Body of pancreas (tissue), 4 donors: ENCODE results near the gene TTLL10. TPM values are rescaled to one million over a fixed set of nuclear protein-coding genes. Genes with fewer than 3 reads are reported as not detected.

Source experiments
- ATAC-seq: fragments of 150-250 bp; one replicate; pipeline ENCODE4 v1.9.1; 2016
- DNase-seq, 4 donors: peaks; one replicate each; pipeline ENCODE4 v3.0.0-alpha.2; 2019
- H3K27ac ChIP-seq, 4 donors: fragments of 200-600 bp; sonication (generic); 1 replicate in 3 of 4; 2 replicates in 1 of 4; pipeline versions ENCODE4 v1.5.1 to v1.6.1; 2016 to 2019; ENCODE audit warnings: mild to moderate bottlenecking in 1 of 4, mixed read lengths in 1 of 4, moderate library complexity in 1 of 4
- H3K27me3 ChIP-seq, 2 donors: fragments of 200-600 bp; sonication (generic); one replicate each; pipeline ENCODE4 v1.6.0; 2016; ENCODE audit warnings: mild to moderate bottlenecking in 1 of 2
- H3K36me3 ChIP-seq, 2 donors: fragments of 200-600 bp; sonication (generic); replicated peaks in 1 of 2; 2 replicates each; pipeline ENCODE4 v1.5.1; 2016; ENCODE audit warnings: low read depth in 2 of 2; ENCODE audit not compliant: insufficient read depth in 1 of 2
- H3K4me1 ChIP-seq: fragments of 200-600 bp; sonication (generic); one replicate; pipeline ENCODE4 v1.6.0; 2016
- H3K4me3 ChIP-seq, 2 donors: fragments of 200-600 bp; sonication (generic); 1 replicate in 1 of 2; 2 replicates in 1 of 2; pipeline ENCODE4 v1.5.1; 2016 to 2019
- H3K9me3 ChIP-seq, 3 donors: fragments of 200-600 bp; sonication (generic); 1 replicate in 2 of 3; 2 replicates in 1 of 3; pipeline ENCODE4 v1.5.1; 2016
- POLR2A ChIP-seq, 3 donors: fragments of 450-650 bp; IDR thresholded peaks; one replicate each; pipeline ENCODE4 v1.6.1; 2016; ENCODE audit warnings: antibody characterized with exemption in 3 of 3, mild to moderate bottlenecking in 2 of 3
- WGBS, 2 donors: methylation state at CpG; one replicate each; pipeline ENCODE4 v1.1.5; 2017; 5-methylcytosine and 5-hydroxymethylcytosine counted together
- intact Hi-C: fragments of 100-400 bp; cut with DNase I; formaldehyde crosslinking; loops from one replicate; pipeline ENCODE4 v1.15.1; 2023
- total RNA-seq, 2 donors: library from RNA; depleted of rRNA; stranded (reverse); fragments of >200 nt; gene quantifications; one replicate each; pipeline ENCODE4 v1.1.0, GENCODE V29; 2016
- TF ChIP-seq, protein P1 (sequence below), 7 experiments: fragments of 450-650 bp in 4 of 7; fragments of 200-600 bp in 3 of 7; sonication (generic) in 3 of 7; IDR thresholded peaks; one replicate each; pipeline ENCODE4 v1.5.1; 2016 to 2019; ENCODE audit warnings: antibody characterized with exemption in 7 of 7

TTLL10 gene
- total RNA-seq, 2 donors from 2014 or later = 0.66 to 0.78 TPM

DNA sequence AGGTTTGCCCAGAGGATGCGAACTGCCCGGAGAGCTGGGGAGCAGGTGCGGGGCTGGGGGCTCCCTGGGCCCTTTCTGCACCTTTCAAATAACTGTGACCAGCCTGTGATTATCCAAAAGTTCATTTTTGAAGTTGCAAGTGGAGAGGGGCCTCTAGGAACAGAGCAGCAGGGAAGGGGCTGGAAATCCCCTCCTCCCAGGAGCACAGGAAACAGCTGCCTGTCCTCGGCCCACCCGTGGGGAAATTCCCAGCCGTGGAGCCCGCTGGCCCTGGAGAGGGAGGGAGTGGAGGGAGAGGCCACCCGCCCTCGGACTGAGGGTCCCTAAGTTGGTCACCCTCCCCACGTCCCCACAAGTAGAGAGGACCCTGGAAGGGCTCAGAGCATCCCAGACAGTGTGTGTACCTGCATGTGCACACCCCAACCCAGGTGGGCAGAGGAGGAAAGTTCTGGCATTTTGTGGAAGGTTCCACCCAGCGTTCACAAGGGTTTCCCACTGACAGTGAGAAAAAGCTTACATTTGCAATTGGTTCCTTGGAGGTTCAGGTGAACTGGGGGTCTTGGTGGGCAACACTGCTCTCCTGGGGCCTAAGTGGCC lies 41.5 kb downstream of the TTLL10 start:
- no peak for ATAC-seq
- H3K27ac ChIP-seq = no peak overlapping the region
- H3K36me3 ChIP-seq = peaks cover 0 to 2% of the 10 kb centered on the region in 2 donors
- no peaks in the 10 kb centered on the region for H3K4me1 ChIP-seq
- intact Hi-C loops = no loop called here
- no peak for TF ChIP-seq POLR2A (IDR thresholded peaks at IDR 0.05)
- TF ChIP-seq, protein P1, sequence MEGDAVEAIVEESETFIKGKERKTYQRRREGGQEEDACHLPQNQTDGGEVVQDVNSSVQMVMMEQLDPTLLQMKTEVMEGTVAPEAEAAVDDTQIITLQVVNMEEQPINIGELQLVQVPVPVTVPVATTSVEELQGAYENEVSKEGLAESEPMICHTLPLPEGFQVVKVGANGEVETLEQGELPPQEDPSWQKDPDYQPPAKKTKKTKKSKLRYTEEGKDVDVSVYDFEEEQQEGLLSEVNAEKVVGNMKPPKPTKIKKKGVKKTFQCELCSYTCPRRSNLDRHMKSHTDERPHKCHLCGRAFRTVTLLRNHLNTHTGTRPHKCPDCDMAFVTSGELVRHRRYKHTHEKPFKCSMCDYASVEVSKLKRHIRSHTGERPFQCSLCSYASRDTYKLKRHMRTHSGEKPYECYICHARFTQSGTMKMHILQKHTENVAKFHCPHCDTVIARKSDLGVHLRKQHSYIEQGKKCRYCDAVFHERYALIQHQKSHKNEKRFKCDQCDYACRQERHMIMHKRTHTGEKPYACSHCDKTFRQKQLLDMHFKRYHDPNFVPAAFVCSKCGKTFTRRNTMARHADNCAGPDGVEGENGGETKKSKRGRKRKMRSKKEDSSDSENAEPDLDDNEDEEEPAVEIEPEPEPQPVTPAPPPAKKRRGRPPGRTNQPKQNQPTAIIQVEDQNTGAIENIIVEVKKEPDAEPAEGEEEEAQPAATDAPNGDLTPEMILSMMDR (IDR thresholded peaks at IDR 0.05) = no peak
- H3K4me3 ChIP-seq = no peak overlapping the region
- H3K27me3 ChIP-seq = no peaks in the 10 kb centered on the region
- WGBS, 2 donors = 52 to 54% methylated on average over 4 to 10 of the region's 11 CpGs
- DNase-seq = no peak
- H3K9me3 ChIP-seq = no peaks in the 10 kb centered on the region

DNA sequence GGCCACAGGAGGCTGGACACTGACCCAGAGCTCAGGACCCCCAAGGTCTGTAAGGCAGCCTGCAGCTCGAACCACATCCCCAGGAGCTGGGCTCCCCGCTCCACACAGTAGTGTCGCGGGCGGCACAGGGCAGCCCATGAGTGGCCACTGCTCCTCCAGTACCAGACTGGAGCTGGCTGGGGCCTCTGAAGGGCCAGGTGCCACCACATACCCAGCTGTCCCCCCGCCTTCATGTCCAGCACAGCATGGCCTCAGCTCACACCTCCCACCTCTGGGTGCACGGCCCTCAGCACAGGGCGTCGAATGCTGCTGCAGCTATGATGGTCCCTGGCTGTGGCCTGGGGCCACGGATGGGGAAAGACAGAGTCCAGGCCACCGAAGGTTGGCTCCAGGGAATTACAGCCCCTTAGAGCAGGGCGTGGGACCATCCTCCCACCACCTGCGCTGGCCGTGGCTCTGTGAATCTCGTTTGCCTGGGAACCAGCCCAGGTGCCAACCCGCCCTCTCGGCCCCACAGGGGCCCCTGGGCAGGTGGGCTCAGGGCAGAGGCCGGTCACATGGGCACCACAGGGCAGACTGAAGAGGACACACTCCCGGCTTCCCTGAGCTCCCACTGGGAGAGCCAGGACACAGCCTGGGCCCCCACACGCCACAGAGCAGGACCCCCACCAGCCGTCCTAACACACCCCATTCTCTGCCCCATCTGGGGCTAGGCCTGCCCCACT lies 42.4 kb downstream of the TTLL10 start:
- H3K27me3 ChIP-seq = no peaks in the 10 kb centered on the region
- intact Hi-C loops = no loop called here
- no peak for TF ChIP-seq POLR2A (IDR thresholded peaks at IDR 0.05)
- TF ChIP-seq, protein P1 (IDR thresholded peaks at IDR 0.05) = no peak
- no peaks in the 10 kb centered on the region for H3K4me1 ChIP-seq
- no peak for DNase-seq
- ATAC-seq = no peak
- no peaks in the 10 kb centered on the region for H3K9me3 ChIP-seq
- H3K27ac ChIP-seq = no peak overlapping the region
- peaks cover 0 to 7% of the 10 kb centered on the region in 2 donors for H3K36me3 ChIP-seq
- no peak overlapping the region for H3K4me3 ChIP-seq
- WGBS, 2 donors = 79 to 97% methylated on average over 3 to 21 of the region's 21 CpGs

DNA sequence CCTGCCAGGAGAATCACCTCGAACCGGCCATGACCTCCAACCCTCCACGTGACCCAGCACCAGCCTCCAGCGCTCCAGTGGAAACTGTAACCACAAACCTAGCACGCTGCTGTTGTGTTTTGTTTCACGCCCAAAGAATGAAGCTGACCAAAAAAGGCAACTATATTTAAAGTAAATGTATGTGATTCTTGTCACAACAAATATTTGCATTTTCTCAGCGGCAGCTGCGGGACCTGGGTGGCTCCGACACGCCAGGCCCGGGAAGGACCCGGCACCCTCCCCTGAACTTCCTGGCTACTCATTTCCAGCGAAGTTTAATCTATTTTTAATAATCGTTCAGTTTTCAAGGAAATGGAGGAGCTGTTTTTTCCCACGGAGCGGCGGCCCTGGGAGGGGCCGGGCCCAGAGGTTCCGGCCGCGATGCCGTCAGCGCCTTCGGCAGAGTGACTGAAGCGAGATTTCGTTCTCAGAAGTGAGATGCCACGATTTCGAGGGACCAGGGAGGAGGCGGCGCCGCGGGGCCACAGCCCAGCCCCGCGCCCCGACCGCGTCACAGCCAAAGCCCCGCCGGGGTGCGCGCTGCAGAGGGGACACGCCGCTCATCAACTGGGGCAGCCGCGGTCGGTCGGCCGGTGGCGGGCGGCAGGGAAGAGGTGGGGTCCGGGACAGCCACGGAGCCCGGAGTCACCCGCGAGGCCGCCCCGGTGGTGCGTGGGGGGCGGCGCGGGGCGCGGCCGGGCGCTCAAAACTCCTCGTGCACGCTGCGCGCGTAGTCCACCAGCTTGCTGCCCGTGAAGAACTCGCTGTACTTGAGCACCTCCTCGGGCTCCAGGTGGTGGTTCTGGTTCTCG lies 43.3 kb downstream of the TTLL10 start:
- H3K9me3 ChIP-seq = no peaks in the 10 kb centered on the region
- H3K36me3 ChIP-seq = peaks cover 0 to 12% of the 10 kb centered on the region in 2 donors
- WGBS, 2 donors = 90 to 92% methylated on average over 58 to 60 of the region's 74 CpGs
- H3K4me1 ChIP-seq = no peaks in the 10 kb centered on the region
- no peaks in the 10 kb centered on the region for H3K27me3 ChIP-seq
- ATAC-seq (no peak), DNase-seq (no peak)
- H3K27ac ChIP-seq = no peak overlapping the region
- intact Hi-C loops = no loop called here
- no peak for TF ChIP-seq POLR2A (IDR thresholded peaks at IDR 0.05)
- TF ChIP-seq, protein P1 (IDR thresholded peaks at IDR 0.05) = no peak
- no peak overlapping the region for H3K4me3 ChIP-seq

GRCh38 chr1:1217621-1218523 lies 44.2 kb downstream of the TTLL10 start:
- intact Hi-C loops = no loop called here
- H3K4me3 ChIP-seq = no peak overlapping the region
- no peaks in the 10 kb centered on the region for H3K27me3 ChIP-seq
- no peak for TF ChIP-seq POLR2A (IDR thresholded peaks at IDR 0.05)
- no peaks in the 10 kb centered on the region for H3K9me3 ChIP-seq
- no peaks in the 10 kb centered on the region for H3K4me1 ChIP-seq
- peaks cover 8 to 19% of the 10 kb centered on the region in 2 donors for H3K36me3 ChIP-seq
- 91 to 93% methylated on average over 29 to 47 of the region's 52 CpGs for WGBS, 2 donors
- no peak overlapping the region for H3K27ac ChIP-seq
- DNase-seq (no peak), ATAC-seq (no peak)
